Prostate gland (tissue), 2 donors: ENCODE results near the gene GBA3.

Source experiments
- POLR2A ChIP-seq: fragments of 450-650 bp; IDR thresholded peaks from one replicate; pipeline ENCODE4 v1.6.1; 2016; ENCODE audit warnings: antibody characterized with exemption, mild to moderate bottlenecking
- POLR2AphosphoS5 ChIP-seq: sonication (generic); formaldehyde crosslinking; IDR thresholded peaks from one replicate; pipeline ENCODE4 v1.6.1; 2017; ENCODE audit warnings: antibody characterized with exemption
- TF ChIP-seq, protein P1 (sequence below), 4 experiments: fragments of 200-600 bp in 2 of 4; fragments of 450-650 bp in 2 of 4; sonication (generic) in 2 of 4; IDR thresholded peaks; 1 replicate in 3 of 4; 2 replicates in 1 of 4; pipeline ENCODE4 v1.5.1; 2016 to 2019; ENCODE audit warnings: antibody characterized with exemption in 4 of 4, mild to moderate bottlenecking in 2 of 4, moderate library complexity in 2 of 4

- TF ChIP-seq POLR2AphosphoS5 (no peak), POLR2A (no peak)
- TF ChIP-seq, protein P1, sequence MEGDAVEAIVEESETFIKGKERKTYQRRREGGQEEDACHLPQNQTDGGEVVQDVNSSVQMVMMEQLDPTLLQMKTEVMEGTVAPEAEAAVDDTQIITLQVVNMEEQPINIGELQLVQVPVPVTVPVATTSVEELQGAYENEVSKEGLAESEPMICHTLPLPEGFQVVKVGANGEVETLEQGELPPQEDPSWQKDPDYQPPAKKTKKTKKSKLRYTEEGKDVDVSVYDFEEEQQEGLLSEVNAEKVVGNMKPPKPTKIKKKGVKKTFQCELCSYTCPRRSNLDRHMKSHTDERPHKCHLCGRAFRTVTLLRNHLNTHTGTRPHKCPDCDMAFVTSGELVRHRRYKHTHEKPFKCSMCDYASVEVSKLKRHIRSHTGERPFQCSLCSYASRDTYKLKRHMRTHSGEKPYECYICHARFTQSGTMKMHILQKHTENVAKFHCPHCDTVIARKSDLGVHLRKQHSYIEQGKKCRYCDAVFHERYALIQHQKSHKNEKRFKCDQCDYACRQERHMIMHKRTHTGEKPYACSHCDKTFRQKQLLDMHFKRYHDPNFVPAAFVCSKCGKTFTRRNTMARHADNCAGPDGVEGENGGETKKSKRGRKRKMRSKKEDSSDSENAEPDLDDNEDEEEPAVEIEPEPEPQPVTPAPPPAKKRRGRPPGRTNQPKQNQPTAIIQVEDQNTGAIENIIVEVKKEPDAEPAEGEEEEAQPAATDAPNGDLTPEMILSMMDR (IDR thresholded peaks at IDR 0.05), result no peak
Measured at GRCh38 chr4:22730021-22730420, 37.3 kb downstream of the GBA3 start.
